PC-3 (cell line): Measurements from ENCODE around the gene SNCAIP. TPM values are rescaled to one million over a fixed set of nuclear protein-coding genes. Genes with fewer than 3 reads are reported as not detected.

Source experiments
- ATAC-seq: fragments of 200-7000 bp; cut with Tn5 transposase; 2 replicates; pipeline ENCODE4 v1.9.1; 2020; ENCODE audit warnings: mild to moderate bottlenecking, moderate library complexity
- BruUV-seq: library from RNA; stranded (reverse); fragments of 400-500 nt; replicated peaks from 2 replicates; lab custom pipeline; 2021; lab: Mats Ljungman, UMichigan
- CTCF ChIA-PET: fragments of 300-600 bp; sonication (Branson Sonifier 250); formaldehyde crosslinking; loops from one replicate; lab custom pipeline; 2022; ENCODE audit warnings: antibody characterized with exemption; lab: Charles Lee
- POLR2A ChIA-PET: fragments of 300-600 bp; sonication (Branson Sonifier 250); formaldehyde crosslinking; loops from one replicate; lab custom pipeline; 2022; ENCODE audit warnings: antibody characterized with exemption; ENCODE audit not compliant: unreplicated experiment; lab: Charles Lee
- DNase-seq: peaks from one replicate; pipeline ENCODE4 v3.0.0-alpha.2; 2015
- H2AFZ ChIP-seq: fragments of 300-600 bp; sonication (generic); 2 replicates; pipeline ENCODE4 v1.6.0; 2016; ENCODE audit warnings: antibody characterized with exemption, low read length
- H3F3A ChIP-seq: fragments of 300-600 bp; sonication (generic); one replicate; pipeline ENCODE4 v1.6.0; 2017; ENCODE audit warnings: antibody characterized with exemption, low read length, control low read depth, mild to moderate bottlenecking; ENCODE audit not compliant: unreplicated experiment
- H3K27ac ChIP-seq: fragments of 300-600 bp; sonication (generic); 2 replicates; pipeline ENCODE4 v1.5.1; 2016; ENCODE audit warnings: mild to moderate bottlenecking, low read length
- H3K27me3 ChIP-seq: fragments of 300-600 bp; sonication (generic); 2 replicates; pipeline ENCODE4 v1.6.1; 2016; ENCODE audit warnings: low read length, mixed read lengths
- H3K36me3 ChIP-seq: fragments of 300-600 bp; sonication (generic); 2 replicates; pipeline ENCODE4 v1.6.1; 2016; ENCODE audit warnings: low read depth, mixed run types, low read length, mixed read lengths
- H3K4me1 ChIP-seq: fragments of 300-600 bp; sonication (generic); 2 replicates; pipeline ENCODE4 v1.5.1; 2016; ENCODE audit warnings: low read length; ENCODE audit not compliant: insufficient read depth
- H3K4me2 ChIP-seq: fragments of 300-600 bp; sonication (generic); 2 replicates; pipeline ENCODE4 v1.6.0; 2016; ENCODE audit warnings: low read length
- H3K4me3 ChIP-seq: fragments of 300-600 bp; sonication (generic); 2 replicates; pipeline ENCODE4 v1.5.1; 2016; ENCODE audit warnings: mild to moderate bottlenecking, low read length, mixed read lengths
- H3K79me2 ChIP-seq: fragments of 300-600 bp; sonication (generic); 2 replicates; pipeline ENCODE4 v1.6.1; 2017; ENCODE audit warnings: low read length, mixed read lengths
- H3K9ac ChIP-seq: fragments of 300-600 bp; sonication (generic); 2 replicates; pipeline ENCODE4 v1.6.0; 2016; ENCODE audit warnings: mild to moderate bottlenecking, low read length
- H3K9me2 ChIP-seq: fragments of 300-600 bp; sonication (generic); replicated peaks from 2 replicates; pipeline ENCODE4 v1.6.1; 2016; ENCODE audit warnings: mixed run types, low read length, mixed read lengths
- H3K9me3 ChIP-seq: fragments of 300-600 bp; sonication (generic); 2 replicates; pipeline ENCODE4 v1.6.1; 2016; ENCODE audit warnings: low read length, mixed read lengths
- H4K20me1 ChIP-seq: fragments of 300-600 bp; sonication (generic); 2 replicates; pipeline ENCODE4 v1.6.1; 2016; ENCODE audit warnings: low read length, mixed read lengths
- EZH2 ChIP-seq: fragments of 300-600 bp; sonication (generic); IDR thresholded peaks from one replicate; pipeline ENCODE4 v1.6.1; 2017; ENCODE audit warnings: antibody characterized with exemption, mild to moderate bottlenecking, low read length; ENCODE audit not compliant: unreplicated experiment
- EZH2phosphoT487 ChIP-seq: fragments of 300-600 bp; sonication (generic); IDR thresholded peaks from 2 replicates; pipeline ENCODE4 v1.6.1; 2018; ENCODE audit warnings: mild to moderate bottlenecking, antibody characterized with exemption, low read length, borderline replicate concordance
- intact Hi-C: fragments of 100-400 bp; cut with micrococcal nuclease; formaldehyde crosslinking; loops from 2 replicates; pipeline ENCODE4 v1.9.0; 2023
- total RNA-seq: library from RNA; depleted of rRNA; stranded (reverse); fragments of >200 nt; gene quantifications from 2 replicates; pipeline ENCODE4 v1.2.3, GENCODE V29; 2014
- TF ChIP-seq, protein P1 (sequence below): fragments of 300-600 bp; sonication (generic); conservative IDR thresholded peaks from 2 replicates; pipeline ENCODE4 v1.5.1; 2017; ENCODE audit warnings: antibody characterized with exemption, low read depth, mild to moderate bottlenecking, low read length

SNCAIP gene
- total RNA-seq, 1 experiment from 2014 or later, result not detected

DNA sequence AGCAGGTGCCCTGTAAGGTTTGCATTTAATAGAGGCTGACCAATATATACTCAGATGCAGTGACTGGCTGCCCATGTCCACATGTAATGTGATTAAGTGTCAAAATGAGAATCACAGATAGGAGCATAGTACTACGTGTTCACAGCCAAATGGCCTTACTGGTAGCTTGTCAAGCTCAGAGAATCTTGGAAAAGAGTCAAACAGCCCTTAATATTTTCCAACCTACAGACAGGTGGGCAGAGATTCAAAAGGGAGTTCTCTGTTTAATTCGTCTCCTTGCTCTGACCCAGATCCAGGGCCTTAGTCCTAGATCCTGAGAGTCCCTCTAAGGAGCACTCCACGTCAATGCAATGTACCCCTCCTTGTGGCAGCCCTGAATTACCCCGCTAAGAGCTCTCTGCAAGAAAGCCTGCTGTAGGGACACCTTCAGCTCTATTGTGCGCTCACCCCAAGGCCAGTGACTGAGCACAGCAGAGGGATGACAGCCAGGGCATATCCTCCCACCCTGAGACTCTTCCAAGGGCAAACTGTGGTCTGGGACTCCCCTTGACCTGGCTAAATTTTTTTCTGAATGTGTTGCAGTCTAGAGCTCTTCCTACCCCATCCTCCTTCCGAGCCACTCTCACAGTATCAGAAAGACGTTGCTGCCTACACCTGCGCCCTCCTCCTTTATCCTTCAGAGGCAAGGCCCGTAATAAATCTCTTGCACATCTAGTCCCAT is 159.2 kb downstream of the SNCAIP start:
- Histone ChIP-seq H3K27ac (no peak overlapping the region), H3K4me1 (no peaks in the 10 kb centered on the region), H3K9me2 (no peaks in the 10 kb centered on the region), H3K9me3 (no peaks in the 10 kb centered on the region), H2AFZ (no peak overlapping the region), H3K4me3 (no peak overlapping the region), H4K20me1 (no peaks in the 10 kb centered on the region), H3K36me3 (no peaks in the 10 kb centered on the region), H3K79me2 (no peaks in the 10 kb centered on the region), H3F3A (no peaks in the 10 kb centered on the region), H3K9ac (no peak overlapping the region), H3K27me3 (no peaks in the 10 kb centered on the region), H3K4me2 (no peak overlapping the region)
- CTCF ChIA-PET, result no interaction called here
- TF ChIP-seq EZH2, result no peak
- TF ChIP-seq, protein P1, sequence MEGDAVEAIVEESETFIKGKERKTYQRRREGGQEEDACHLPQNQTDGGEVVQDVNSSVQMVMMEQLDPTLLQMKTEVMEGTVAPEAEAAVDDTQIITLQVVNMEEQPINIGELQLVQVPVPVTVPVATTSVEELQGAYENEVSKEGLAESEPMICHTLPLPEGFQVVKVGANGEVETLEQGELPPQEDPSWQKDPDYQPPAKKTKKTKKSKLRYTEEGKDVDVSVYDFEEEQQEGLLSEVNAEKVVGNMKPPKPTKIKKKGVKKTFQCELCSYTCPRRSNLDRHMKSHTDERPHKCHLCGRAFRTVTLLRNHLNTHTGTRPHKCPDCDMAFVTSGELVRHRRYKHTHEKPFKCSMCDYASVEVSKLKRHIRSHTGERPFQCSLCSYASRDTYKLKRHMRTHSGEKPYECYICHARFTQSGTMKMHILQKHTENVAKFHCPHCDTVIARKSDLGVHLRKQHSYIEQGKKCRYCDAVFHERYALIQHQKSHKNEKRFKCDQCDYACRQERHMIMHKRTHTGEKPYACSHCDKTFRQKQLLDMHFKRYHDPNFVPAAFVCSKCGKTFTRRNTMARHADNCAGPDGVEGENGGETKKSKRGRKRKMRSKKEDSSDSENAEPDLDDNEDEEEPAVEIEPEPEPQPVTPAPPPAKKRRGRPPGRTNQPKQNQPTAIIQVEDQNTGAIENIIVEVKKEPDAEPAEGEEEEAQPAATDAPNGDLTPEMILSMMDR, result no peak
- no peak for TF ChIP-seq EZH2phosphoT487
- DNase-seq, result no peak
- ATAC-seq, result no peak
- intact Hi-C loops, result no loop called here
- POLR2A ChIA-PET, result no interaction called here
- BruUV-seq, result no TSS peak

GRCh38 chr5:122471752-122472061 is 159.7 kb downstream of the SNCAIP start:
- no peaks in the 10 kb centered on the region for H3K9me2 ChIP-seq
- no peak overlapping the region for H3K4me3 ChIP-seq
- TF ChIP-seq EZH2phosphoT487 (no peak), EZH2 (no peak)
- TF ChIP-seq, protein P1, result no peak
- DNase-seq (no peak), ATAC-seq (no peak)
- H3K4me2 ChIP-seq, result no peak overlapping the region
- BruUV-seq, result no TSS peak
- H3K4me1 ChIP-seq, result no peaks in the 10 kb centered on the region
- no peaks in the 10 kb centered on the region for H4K20me1 ChIP-seq
- no peaks in the 10 kb centered on the region for H3K9me3 ChIP-seq
- ChIA-PET POLR2A (no interaction called here), CTCF (no interaction called here)
- H3F3A ChIP-seq, result no peaks in the 10 kb centered on the region
- no peak overlapping the region for H2AFZ ChIP-seq
- intact Hi-C loops, result no loop called here
- no peaks in the 10 kb centered on the region for H3K79me2 ChIP-seq
- no peak overlapping the region for H3K27ac ChIP-seq
- no peak overlapping the region for H3K9ac ChIP-seq
- no peaks in the 10 kb centered on the region for H3K27me3 ChIP-seq
- no peaks in the 10 kb centered on the region for H3K36me3 ChIP-seq

GRCh38 chr5:122473138-122473843 is 161.3 kb downstream of the SNCAIP start:
- no peak for ATAC-seq
- Histone ChIP-seq H3K9me3 (no peaks in the 10 kb centered on the region), H3K79me2 (no peaks in the 10 kb centered on the region), H3K36me3 (no peaks in the 10 kb centered on the region), H2AFZ (no peak overlapping the region), H3F3A (no peaks in the 10 kb centered on the region), H3K4me2 (no peak overlapping the region), H3K9ac (no peak overlapping the region), H4K20me1 (no peaks in the 10 kb centered on the region), H3K27ac (no peak overlapping the region), H3K9me2 (no peaks in the 10 kb centered on the region), H3K4me1 (no peaks in the 10 kb centered on the region), H3K4me3 (no peak overlapping the region), H3K27me3 (no peaks in the 10 kb centered on the region)
- BruUV-seq, result no TSS peak
- DNase-seq, result no peak
- CTCF ChIA-PET, result no interaction called here
- POLR2A ChIA-PET, result no interaction called here
- TF ChIP-seq, protein P1, result no peak
- no peak for TF ChIP-seq EZH2phosphoT487
- no peak for TF ChIP-seq EZH2
- intact Hi-C loops, result no loop called here
